GM12878 (cell line): ENCODE measurements around the gene ADGRV1. TPM values are rescaled to one million over a fixed set of nuclear protein-coding genes. Genes with fewer than 3 reads are reported as not detected.

Source experiments
- BHLHE40 ChIP-seq, 2 experiments: fragments of 450-650 bp in 1 of 2; IDR thresholded peaks; 2 replicates each; pipeline ENCODE4 v1.6.1; 2011 to 2017; ENCODE audit warnings: low read depth in 2 of 2, borderline replicate concordance in 1 of 2, improper control_type of control experiment in 1 of 2, low read length in 1 of 2, mild to moderate bottlenecking in 1 of 2
- BMI1 ChIP-seq: fragments of 450-650 bp; IDR thresholded peaks from 2 replicates; pipeline ENCODE4 v1.6.1; 2016; ENCODE audit warnings: mild to moderate bottlenecking, moderate library complexity, borderline replicate concordance
- CBX3 ChIP-seq: fragments of 200-600 bp; sonication (generic); IDR thresholded peaks from 2 replicates; pipeline ENCODE4 v1.6.1; 2016; ENCODE audit warnings: low read depth, borderline replicate concordance
- RCOR1 ChIP-seq: conservative IDR thresholded peaks from 2 replicates; pipeline ENCODE4 v1.6.1; 2012; ENCODE audit warnings: low read depth, low read length, improper control_type of control experiment
- RFX5 ChIP-seq: IDR thresholded peaks from 2 replicates; pipeline ENCODE4 v1.6.1; 2011; ENCODE audit warnings: low read depth, low read length, improper control_type of control experiment
- SIN3A ChIP-seq: IDR thresholded peaks from 2 replicates; pipeline ENCODE4 v1.6.1; 2012; ENCODE audit warnings: low read depth, low read length, improper control_type of control experiment
- SUZ12 ChIP-seq: fragments of 200-600 bp; sonication (generic); IDR thresholded peaks from one replicate; pipeline ENCODE4 v1.6.1; 2018; ENCODE audit warnings: antibody characterized with exemption, mild to moderate bottlenecking; ENCODE audit not compliant: unreplicated experiment
- YY1 ChIP-seq: IDR thresholded peaks from 2 replicates; pipeline ENCODE4 v1.6.1; 2011; ENCODE audit warnings: low read depth, mild to moderate bottlenecking, low read length
- ZNF384 ChIP-seq: IDR thresholded peaks from 2 replicates; pipeline ENCODE4 v1.6.1; 2012; ENCODE audit warnings: low read depth, mild to moderate bottlenecking, low read length, improper control_type of control experiment, borderline replicate concordance
- polyA plus RNA-seq, 11 experiments: library from polyadenylated mRNA; depleted of rRNA in 4 of 11; unstranded in 6 of 11; stranded (reverse) in 5 of 11; fragments of >200 nt; fragmentation: Nextera tagmentation in 4 of 11; fragmentation: Illumina TruSeq in 1 of 11; extraction: Ambion mirVana in 4 of 11; extraction: Trizol in 1 of 11; gene quantifications; 1 replicate in 1 of 11; 2 replicates in 10 of 11; pipeline versions ENCODE4 v1.2.1 to v1.2.3, GENCODE V29; 2011 to 2016; ENCODE audit warnings: inconsistent platforms in 2 of 11, missing spikeins in 2 of 11, low read depth in 1 of 11
- total RNA-seq, 4 experiments: library from RNA; depleted of rRNA in 3 of 4; stranded (reverse); fragments of >200 nt in 3 of 4; fragmentation: Illumina TruSeq in 1 of 4; extraction: Trizol in 1 of 4; gene quantifications; 2 replicates each; pipeline versions ENCODE4 v1.2.1 to v1.2.3, GENCODE V29; 2013 to 2021
- TF ChIP-seq, protein P1 (sequence below): fragments of 150-350 bp; IDR thresholded peaks from 2 replicates; pipeline ENCODE4 v1.6.1; 2016; ENCODE audit warnings: low read depth, low read length
- TF ChIP-seq, protein P2 (sequence below): fragments of 450-650 bp; IDR thresholded peaks from 2 replicates; pipeline ENCODE4 v1.6.1; 2016; ENCODE audit warnings: mild to moderate bottlenecking, moderate library complexity, borderline replicate concordance

Gene ADGRV1
- total and polyA plus RNA-seq, 10 of the 15 experiments (the other 5 are each of a cell fraction or from before 2014, with no cell fraction given): 0.04 to 8.1 (median 0.16) TPM; not detected in 1

DNA sequence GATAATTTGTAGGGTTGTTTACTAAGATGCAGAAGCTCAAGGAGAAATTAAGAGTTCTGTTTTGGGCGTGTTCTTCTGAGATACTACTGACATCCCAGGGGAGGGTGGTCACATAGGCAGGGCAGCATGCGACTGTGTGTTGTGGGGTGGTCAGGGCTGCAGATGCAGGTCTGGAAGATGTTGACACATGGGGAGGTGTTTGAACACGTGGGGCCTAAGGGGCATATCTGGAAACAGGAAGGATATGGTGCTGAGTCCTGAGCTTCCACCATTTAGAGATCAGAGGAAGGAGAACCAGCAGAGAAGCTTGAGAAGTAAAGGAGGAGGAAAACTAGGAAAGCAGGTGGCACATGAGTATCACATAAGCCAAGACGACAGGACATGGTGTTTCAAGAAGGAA, 228.2 kb downstream of the ADGRV1 start (continued):
- no peak for TF ChIP-seq SIN3A
- no peak for TF ChIP-seq ZNF384
- no peak for TF ChIP-seq BHLHE40 (IDR thresholded peaks at IDR 0.05; ENCODE audit: borderline replicate concordance in 1 of 2, low read depth in 2 of 2, low read length in 1 of 2)
- no peak for TF ChIP-seq BMI1
- no peak for TF ChIP-seq SUZ12
- TF ChIP-seq RCOR1: no peak
- no peak for TF ChIP-seq YY1
- TF ChIP-seq CBX3: no peak
- TF ChIP-seq, protein P1, sequence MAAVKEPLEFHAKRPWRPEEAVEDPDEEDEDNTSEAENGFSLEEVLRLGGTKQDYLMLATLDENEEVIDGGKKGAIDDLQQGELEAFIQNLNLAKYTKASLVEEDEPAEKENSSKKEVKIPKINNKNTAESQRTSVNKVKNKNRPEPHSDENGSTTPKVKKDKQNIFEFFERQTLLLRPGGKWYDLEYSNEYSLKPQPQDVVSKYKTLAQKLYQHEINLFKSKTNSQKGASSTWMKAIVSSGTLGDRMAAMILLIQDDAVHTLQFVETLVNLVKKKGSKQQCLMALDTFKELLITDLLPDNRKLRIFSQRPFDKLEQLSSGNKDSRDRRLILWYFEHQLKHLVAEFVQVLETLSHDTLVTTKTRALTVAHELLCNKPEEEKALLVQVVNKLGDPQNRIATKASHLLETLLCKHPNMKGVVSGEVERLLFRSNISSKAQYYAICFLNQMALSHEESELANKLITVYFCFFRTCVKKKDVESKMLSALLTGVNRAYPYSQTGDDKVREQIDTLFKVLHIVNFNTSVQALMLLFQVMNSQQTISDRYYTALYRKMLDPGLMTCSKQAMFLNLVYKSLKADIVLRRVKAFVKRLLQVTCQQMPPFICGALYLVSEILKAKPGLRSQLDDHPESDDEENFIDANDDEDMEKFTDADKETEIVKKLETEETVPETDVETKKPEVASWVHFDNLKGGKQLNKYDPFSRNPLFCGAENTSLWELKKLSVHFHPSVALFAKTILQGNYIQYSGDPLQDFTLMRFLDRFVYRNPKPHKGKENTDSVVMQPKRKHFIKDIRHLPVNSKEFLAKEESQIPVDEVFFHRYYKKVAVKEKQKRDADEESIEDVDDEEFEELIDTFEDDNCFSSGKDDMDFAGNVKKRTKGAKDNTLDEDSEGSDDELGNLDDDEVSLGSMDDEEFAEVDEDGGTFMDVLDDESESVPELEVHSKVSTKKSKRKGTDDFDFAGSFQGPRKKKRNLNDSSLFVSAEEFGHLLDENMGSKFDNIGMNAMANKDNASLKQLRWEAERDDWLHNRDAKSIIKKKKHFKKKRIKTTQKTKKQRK: no peak
- TF ChIP-seq, protein P2, sequence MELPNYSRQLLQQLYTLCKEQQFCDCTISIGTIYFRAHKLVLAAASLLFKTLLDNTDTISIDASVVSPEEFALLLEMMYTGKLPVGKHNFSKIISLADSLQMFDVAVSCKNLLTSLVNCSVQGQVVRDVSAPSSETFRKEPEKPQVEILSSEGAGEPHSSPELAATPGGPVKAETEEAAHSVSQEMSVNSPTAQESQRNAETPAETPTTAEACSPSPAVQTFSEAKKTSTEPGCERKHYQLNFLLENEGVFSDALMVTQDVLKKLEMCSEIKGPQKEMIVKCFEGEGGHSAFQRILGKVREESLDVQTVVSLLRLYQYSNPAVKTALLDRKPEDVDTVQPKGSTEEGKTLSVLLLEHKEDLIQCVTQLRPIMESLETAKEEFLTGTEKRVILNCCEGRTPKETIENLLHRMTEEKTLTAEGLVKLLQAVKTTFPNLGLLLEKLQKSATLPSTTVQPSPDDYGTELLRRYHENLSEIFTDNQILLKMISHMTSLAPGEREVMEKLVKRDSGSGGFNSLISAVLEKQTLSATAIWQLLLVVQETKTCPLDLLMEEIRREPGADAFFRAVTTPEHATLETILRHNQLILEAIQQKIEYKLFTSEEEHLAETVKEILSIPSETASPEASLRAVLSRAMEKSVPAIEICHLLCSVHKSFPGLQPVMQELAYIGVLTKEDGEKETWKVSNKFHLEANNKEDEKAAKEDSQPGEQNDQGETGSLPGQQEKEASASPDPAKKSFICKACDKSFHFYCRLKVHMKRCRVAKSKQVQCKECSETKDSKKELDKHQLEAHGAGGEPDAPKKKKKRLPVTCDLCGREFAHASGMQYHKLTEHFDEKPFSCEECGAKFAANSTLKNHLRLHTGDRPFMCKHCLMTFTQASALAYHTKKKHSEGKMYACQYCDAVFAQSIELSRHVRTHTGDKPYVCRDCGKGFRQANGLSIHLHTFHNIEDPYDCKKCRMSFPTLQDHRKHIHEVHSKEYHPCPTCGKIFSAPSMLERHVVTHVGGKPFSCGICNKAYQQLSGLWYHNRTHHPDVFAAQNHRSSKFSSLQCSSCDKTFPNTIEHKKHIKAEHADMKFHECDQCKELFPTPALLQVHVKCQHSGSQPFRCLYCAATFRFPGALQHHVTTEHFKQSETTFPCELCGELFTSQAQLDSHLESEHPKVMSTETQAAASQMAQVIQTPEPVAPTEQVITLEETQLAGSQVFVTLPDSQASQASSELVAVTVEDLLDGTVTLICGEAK: no peak
- TF ChIP-seq RFX5: no peak
- TF ChIP-seq, all 136 proteins: peak for 0
